Retinal pigment epithelial cell (primary cell): ENCODE data around the gene NCKAP5.

Experiments used
- DNase-seq: peaks from one replicate; pipeline ENCODE4 v3.0.0-alpha.2; 2010; ENCODE audit warnings: low read depth
- H3K4me3 ChIP-seq: 2 replicates; pipeline ENCODE4 v1.5.1; 2011; ENCODE audit warnings: mild to moderate bottlenecking, low read length, control low read depth, moderate library complexity
- CTCF ChIP-seq: conservative IDR thresholded peaks from 2 replicates; pipeline ENCODE4 v1.5.1; 2011; ENCODE audit warnings: low read depth, low read length, control low read depth, inconsistent platforms

The NCKAP5 gene

GRCh38 chr2:133407341-133407740 is 160.9 kb downstream of the NCKAP5 start:
- no peak overlapping the region for H3K4me3 ChIP-seq
- no peak for DNase-seq
- TF ChIP-seq CTCF: no peak

- no peak for DNase-seq
- TF ChIP-seq CTCF: no peak
- no peak overlapping the region for H3K4me3 ChIP-seq
Observed at GRCh38 chr2:133405252-133405651, 163.0 kb downstream of the NCKAP5 start.

- no peak overlapping the region for H3K4me3 ChIP-seq
- TF ChIP-seq CTCF: no peak
- no peak for DNase-seq
Observed at GRCh38 chr2:133400411-133400810, 167.9 kb downstream of the NCKAP5 start.

GRCh38 chr2:133393895-133394294 is 174.4 kb downstream of the NCKAP5 start:
- DNase-seq: no peak
- TF ChIP-seq CTCF: no peak
- H3K4me3 ChIP-seq: no peak overlapping the region

GRCh38 chr2:133390156-133390555 is 178.1 kb downstream of the NCKAP5 start:
- DNase-seq: no peak
- no peak for TF ChIP-seq CTCF
- H3K4me3 ChIP-seq: no peak overlapping the region

GRCh38 chr2:133389569-133389968 is 178.7 kb downstream of the NCKAP5 start:
- TF ChIP-seq CTCF: no peak
- no peak for DNase-seq

GRCh38 chr2:133382566-133382965 is 185.7 kb downstream of the NCKAP5 start:
- no peak overlapping the region for H3K4me3 ChIP-seq
- DNase-seq: no peak
- no peak for TF ChIP-seq CTCF

More at GRCh38 chr2:133389569-133389968, 178.7 kb downstream of the NCKAP5 start:
- H3K4me3 ChIP-seq: no peak overlapping the region
